GM21737 (cell line): ENCODE measurements around the gene CTTN.

ENCODE experiments used
- ATAC-seq: cut with Tn5 transposase; IDR thresholded peaks from one replicate; pipeline ENCODE4 v1.9.1; 2021; ENCODE audit warnings: mild to moderate bottlenecking, moderate library complexity; ENCODE audit not compliant: unreplicated experiment

CTTN gene

DNA sequence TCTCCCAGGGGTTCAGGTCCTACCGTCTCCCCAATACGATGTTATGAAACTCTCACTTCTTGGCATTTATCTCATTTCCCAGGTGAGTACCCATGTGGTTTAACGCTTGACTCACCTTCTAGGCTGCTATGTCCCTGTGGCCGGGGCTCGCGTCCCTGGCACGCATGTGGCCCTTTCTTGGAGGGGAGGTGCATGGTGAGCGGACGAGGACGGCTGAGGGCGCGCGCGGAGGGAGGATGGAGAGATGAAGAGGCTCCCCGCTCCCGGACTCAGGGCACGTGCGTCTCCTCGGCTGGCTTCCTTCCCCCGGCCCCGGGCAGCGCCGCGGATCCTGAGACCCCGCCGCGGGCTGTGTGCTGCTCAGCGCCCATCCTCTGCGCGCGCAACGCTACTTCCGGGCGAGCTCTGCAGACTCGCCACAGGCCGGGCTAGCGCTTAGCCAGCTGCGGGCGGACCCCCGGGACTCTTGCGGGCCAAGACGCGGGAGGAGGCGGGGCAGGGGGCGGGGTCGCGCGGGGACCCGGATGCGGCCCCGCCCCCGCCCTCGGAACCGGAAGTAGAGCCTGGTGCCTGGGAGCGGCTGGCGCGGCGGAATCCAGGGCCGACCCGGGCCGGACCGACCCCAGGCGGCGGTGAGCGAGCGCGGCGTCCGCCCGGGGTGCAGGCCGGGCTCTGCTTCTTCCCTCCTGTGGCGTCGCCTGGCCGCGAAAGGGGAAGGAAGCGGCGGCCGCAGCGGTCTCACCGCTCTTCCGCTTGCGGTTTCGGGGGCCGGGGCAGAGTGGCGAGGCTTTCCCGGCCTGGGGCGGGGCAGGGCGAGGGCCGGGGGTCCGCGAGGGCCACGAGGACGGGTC, at the start of gene CTTN:
CTTN (plus strand) TSS at position 547 of the 851 bp plus-strand sequence. CDS start 8,769 bp downstream, outside the sequence.
- ATAC-seq = peak; percentile 61

DNA sequence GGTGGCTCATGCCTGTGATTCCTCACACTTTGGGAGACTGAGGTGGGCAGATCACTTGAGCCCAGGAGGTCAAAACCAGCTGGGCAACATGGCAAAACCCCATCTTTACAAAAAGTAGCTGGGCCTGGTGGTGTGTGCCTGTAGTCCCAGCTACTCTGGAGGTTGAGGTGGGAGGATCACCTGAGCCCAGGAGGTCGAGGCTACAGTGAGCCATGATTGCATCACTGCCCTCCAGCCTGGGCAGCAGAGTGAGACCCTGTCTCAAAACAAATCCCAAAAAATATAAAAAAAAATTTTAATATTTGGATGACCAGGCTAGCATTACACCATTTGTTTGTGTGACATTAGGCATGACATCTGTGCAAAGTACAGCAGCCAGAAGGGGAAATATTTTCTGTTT, 49.7 kb upstream of the CTTN start:
- ATAC-seq = no peak

DNA sequence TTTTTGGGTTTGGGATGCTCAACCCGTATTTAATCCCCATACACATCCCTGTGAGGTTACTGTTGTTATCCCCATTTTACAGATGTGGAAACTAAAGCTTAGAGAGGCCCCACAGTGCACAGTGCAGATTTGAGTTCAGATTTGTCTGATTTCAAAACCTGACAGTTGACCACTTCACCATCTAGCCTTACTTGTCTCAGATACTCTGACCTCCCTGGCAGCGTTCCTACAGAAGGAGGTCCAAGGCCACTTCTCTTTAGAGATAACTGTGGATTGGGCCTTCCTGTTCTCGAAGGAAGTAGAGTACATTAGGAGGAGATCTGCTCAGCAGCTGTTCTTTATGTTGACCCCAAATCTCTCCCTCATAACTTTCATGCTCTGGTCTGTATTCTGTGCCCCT, 46.7 kb upstream of the CTTN start:
- no peak for ATAC-seq

- ATAC-seq = no peak
Measured at GRCh38 chr11:70352100-70352499, 46.2 kb upstream of the CTTN start.

- no peak for ATAC-seq
Measured at GRCh38 chr11:70352601-70353000, 45.7 kb upstream of the CTTN start.

- no peak for ATAC-seq
Measured at GRCh38 chr11:70353329-70353728, 45.0 kb upstream of the CTTN start.

DNA sequence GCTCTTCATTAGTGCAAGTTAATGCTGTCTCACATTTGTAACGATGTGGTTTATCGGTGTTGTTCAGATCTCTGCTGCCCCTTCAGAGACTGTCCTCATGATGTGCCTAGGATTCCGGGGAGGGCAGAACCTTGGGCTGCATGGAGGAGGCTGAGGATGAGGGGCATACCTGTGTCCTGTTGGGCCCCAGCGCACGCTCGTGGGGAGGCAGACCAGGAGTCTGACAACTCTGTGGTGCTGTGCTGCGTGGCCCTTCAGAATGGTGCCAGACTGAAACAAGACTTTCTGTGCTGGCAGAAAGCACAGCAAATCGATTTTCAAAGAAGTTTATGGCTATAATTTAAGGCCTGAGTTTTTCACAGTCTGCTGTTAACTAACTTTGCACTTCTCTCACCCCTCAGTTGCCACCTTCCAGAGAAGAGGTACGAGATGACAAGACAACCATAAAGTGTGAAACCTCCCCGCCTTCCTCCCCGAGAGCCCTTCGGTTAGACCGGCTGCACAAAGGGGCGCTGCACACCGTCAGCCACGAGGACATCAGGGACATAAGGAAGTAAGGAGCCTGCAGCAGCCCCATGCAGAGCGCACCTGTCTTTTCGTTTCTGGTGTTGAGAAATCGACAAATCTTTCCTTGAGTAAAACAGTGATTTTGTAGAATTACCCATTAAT, 44.3 kb upstream of the CTTN start:
- no peak for ATAC-seq

- no peak for ATAC-seq
Measured at GRCh38 chr11:70354629-70355028, 43.7 kb upstream of the CTTN start.

DNA sequence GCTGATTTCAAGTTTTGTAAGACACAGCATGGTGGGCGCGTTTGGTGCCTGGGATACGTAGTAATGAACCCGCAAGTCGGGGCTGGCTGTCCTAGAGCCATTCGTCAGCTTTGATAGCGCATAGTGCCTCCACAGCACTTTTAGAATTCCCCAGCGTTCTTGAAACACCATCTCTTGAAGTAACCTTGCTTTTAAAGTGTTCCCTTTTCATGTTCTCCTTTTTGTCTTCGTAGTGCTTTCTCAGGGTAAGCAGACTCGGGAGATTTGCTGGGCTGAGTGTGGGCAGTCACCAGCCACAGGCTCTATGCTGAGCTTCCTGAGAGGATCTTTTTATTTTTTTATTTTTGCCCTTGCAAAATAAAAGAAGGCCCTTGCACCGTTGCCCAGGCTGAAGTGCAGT, 39.6 kb upstream of the CTTN start:
- no peak for ATAC-seq

DNA sequence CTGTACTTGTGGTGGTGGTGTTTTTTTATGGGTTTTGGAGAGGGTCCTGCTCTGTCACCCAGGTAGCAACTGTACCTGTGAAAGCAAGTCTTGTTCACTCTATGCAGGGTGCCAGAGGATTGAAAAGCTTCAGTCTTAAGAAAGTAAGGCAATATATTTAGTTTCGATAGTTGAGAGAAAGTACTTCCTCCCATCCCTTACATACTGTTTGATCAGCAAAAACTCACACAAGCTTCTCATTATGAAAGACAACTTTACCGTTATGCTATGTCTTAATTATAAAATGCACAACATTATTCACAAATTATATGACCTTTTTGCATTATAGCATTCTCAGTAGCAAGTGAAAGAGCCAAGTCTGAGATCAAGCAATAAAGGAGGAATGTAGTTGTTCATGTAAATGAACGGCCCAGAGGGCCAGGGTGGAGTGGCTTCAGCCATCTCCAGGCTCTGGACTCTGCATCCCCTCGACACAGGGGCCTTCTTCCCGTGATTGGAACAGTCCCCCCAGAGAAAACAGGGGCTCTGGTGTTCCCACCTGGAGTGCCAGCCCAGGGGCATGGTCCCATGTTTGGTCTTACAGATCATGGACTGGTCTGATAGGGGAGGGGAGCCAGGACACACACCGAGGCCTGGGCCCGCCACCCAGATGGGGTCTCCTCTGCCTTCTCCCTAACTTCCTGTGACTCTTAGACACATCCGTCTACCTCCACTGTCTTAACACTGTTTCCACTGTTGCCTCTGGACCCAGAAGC, 38.7 kb upstream of the CTTN start:
- no peak for ATAC-seq

DNA sequence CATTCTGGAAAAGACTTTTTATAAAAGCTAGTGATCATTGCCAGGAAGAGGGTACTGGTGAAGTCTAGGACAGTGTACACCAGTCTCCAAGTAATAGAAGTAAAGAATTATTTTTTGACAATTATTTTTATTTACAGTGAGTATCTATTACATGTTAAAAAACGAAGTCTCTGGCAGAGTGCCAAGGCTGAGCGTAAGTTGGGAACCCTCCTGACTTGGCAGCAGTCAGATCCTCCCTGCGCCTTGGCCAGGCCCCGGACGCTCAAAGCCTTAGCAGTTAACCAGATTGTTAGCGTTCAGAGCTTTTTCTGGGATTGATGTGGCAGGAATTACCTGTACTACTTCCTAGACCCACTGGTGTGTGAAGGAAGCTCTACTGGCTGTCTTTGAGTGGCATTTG, 38.1 kb upstream of the CTTN start:
- no peak for ATAC-seq

DNA sequence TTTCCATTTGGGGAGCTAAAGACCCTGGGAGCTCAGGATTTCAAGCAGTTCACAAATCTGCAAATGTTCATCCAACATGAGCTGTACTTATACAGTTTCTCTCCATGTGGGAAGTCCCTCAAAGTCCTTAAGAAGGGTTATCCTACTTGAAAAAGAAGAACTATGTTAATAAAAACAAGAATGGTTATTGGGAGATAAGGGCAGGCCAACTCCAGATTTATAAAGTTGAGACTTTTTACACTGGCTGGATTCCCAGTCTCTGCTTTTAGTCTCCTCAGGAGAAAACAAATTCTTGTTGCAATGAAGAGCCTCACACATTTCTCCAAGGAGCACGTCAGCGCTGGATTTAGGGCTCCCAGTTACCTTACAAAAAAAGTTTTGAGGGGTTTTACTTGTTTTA, 34.2 kb upstream of the CTTN start:
- no peak for ATAC-seq

- no peak for ATAC-seq
Measured at GRCh38 chr11:70364745-70365543, 33.4 kb upstream of the CTTN start.

DNA sequence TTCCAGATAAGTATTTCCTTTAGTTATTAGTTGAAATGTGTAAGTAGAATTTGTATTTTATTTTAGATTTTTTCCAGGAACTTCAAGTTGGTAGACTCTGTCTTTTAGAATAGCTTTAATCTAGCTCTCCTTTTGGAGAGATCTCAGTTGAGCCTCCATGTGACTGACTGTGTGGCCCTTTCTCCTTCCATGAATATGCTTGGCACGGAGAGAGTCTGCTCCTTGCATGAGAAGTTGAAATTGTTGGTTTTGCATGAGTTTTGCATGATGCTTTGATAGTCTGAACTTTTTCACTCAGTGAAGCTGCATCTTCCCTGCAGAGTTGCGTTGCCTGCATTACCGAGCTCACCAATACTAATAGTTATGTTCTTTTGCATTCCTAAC, 32.8 kb upstream of the CTTN start:
- ATAC-seq = no peak

DNA sequence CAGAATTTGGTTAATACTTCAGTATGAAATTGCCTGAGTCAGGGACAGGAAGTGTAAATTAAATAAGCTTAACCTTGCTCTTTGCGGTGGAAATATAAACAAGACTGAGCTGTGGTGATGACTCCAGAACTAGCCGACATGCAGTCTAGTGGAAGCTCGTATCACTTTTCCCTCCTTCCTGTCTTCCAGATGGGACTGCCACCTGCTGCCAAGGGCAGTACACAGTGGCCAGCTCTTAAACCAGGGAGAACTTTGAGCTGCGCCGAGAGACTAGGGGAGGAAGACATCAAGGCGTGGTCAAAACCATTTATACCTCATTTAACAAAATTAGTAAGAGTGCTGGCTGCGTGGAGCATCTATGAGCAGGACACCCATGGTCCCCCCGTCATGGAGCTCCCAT, 31.3 kb upstream of the CTTN start:
- ATAC-seq = no peak

GRCh38 chr11:70368961-70369360, 29.4 kb upstream of the CTTN start:
- ATAC-seq = no peak

DNA sequence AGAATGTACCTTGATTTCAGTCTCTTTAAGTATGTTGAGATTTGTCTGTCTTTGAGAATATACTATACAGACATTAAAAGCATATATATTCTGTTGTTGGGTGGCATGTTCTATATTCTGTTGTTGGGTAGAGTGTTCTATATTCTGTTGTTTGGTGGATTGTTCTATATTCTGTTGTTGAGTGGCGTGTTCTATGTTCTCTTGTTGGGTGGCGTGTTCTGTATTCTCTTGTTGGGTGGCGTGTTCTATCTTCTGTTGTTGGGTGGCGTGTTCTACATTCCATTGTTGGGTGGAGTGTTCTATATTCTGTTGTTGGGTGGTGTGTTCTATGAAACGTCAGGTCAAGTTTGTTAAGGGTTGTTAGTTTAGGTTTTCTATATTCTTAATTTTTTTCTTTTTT, 27.1 kb upstream of the CTTN start:
- no peak for ATAC-seq

DNA sequence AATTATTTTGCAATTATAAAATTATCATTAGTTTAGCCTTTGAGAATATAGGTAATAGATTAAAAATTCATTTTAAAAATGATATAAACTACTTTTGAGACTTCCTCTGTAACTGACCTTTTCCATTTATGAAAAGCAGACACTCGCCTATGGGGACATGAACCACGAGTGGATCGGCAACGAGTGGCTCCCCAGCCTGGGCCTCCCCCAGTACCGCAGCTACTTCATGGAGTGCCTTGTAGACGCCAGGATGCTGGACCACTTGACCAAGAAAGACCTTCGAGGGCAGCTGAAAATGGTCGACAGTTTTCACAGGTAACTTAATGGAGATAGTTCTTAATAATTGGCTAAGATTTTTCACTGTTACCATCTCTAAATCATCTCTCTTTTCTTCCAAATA, 26.3 kb upstream of the CTTN start:
- ATAC-seq = no peak

DNA sequence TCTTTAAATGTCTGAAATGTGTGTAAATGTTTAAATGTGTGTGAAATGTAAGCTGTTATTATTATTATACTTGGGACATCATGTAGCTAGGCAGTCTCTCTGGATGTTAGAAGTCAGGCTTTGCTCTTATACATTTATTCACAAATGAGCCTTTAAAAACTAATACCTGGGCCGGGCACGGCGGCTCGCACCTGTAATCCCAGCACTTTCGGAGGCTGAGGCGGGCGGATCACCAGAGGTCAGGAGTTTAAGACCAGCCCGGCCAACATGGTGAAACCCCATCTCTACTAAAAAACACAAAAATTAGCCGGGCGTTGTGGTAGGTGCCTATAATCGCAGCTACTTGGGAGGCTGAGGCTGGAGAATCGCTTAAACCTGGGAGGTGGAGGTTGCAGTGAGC, 21.7 kb upstream of the CTTN start:
- no peak for ATAC-seq

DNA sequence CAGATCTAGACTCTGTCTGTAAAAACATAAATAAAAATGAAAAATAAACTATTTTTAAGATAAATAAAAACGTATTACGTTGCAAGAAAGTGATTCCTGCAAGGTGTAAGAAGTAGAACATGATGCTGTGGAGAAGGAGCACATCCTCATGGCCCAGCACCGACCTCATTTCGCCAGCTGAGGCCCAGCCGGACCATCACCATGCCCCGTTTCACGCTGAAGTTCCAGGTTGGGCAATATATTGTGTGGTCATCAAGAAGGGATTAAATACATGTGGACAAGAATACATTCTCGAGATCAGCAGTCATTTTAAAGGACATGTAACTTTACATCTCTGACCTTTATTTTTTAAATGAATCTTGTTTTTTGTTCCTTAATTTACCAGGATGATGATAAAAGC, 20.7 kb upstream of the CTTN start:
- no peak for ATAC-seq
